NCI-H1417 treated with DMSO at 0.1 percent for 48 hours (cell line): Measurements from ENCODE around the gene IGF1R.

Source experiments
- DNase-seq: peaks from one replicate; lab custom pipeline; 2025; lab: John Stamatoyannopoulos, UW

The IGF1R gene

GRCh38 chr15:98776607-98777281, 128.4 kb downstream of the IGF1R start:
- DNase-seq, result no peak

DNA sequence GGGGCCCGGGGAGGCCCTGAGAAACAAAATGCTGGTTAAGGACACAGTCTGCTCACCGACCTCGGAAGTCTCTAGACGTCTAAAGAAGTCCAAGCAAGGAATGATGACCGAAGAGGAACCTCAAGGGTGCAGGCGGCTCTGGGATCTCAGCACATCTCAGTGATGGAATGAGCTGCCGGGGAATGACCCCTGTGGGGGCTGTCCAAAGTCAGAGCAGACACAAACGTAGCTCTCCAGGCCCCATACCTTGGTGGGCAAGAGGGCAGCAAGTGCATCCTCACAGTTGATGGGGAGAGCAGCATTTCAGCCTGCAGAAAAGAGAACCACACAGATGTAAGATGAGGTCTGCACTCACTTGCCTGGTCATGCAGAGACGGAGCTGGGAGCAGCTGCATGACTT, 129.1 kb downstream of the IGF1R start:
- no peak for DNase-seq

DNA sequence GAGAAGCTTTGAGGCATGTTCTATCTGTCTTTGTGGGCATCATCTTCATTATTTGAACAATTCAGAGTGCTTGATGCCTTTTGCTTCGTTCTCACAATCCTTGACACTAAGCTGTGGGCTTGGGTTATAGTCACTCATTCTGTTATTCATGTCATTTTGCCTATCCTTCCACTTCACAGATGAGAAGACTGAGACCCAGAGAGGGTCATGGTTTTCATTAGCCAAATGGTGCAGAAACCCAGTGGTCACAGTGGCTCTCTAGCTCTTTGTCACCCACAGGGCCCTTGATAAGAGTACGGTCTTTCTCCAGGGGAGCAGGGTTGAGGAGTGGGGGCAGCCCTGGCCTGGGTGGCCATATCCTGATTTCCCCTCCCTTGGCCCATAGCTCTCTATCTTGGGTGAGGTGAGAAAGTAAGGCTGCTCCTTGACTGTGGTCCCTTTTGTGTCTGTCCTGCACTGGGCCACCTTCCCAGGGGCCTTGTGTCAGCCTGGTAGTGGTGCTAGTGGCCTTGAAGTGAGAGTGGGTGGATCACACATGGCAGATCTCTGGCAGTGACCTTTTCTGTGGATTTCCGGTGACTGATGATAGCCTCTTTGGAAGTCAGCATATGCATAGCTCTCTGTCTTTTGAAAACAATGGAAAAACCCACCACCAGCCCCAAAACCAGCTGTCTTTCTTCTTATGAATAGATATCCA, 130.1 kb downstream of the IGF1R start:
- no peak for DNase-seq

DNA sequence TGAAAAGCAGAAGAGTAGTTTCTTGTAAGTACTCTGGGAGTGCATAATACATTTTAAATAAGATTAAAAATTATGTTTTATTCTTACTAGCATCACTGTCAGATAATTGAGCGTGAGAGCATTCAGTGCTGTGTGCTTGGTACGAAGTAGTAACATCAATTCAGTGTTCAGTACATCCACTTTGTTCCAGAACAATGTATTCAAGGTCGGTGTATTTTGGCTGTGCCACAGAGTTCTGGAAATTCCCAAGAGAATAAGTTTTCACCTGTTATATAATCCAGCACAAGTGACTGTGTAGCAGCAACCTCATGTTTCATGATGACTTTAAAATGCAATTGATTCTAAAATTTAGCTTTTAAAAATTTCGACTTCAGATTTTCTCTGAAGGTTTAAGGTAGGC, 130.6 kb downstream of the IGF1R start:
- DNase-seq, result no peak

- DNase-seq, result peak; percentile 46
Measured at GRCh38 chr15:98779463-98780071, 131.2 kb downstream of the IGF1R start.

DNA sequence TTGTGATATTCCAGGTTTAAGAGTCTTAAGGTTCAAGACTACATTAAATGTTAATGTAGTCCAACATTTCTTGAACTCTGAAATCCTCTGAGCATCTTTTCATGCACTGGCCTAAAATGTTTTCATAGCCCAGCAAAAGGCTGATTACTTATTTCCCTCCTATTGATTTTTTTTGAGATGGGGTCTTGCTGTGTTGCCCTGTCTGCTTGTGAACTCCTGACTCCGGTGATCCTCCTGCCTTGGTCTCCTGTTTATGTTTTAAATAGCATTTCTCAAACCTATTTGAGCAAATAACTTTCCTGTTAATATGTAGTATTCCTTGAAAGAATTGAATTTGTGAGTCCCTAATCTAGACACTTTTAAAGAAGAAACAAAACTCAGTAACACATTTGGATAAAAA, 133.5 kb downstream of the IGF1R start:
- DNase-seq, result no peak

GRCh38 chr15:98782801-98783200, 134.5 kb downstream of the IGF1R start:
- no peak for DNase-seq

- DNase-seq, result no peak
Measured at GRCh38 chr15:98785431-98785806, 137.1 kb downstream of the IGF1R start.

DNA sequence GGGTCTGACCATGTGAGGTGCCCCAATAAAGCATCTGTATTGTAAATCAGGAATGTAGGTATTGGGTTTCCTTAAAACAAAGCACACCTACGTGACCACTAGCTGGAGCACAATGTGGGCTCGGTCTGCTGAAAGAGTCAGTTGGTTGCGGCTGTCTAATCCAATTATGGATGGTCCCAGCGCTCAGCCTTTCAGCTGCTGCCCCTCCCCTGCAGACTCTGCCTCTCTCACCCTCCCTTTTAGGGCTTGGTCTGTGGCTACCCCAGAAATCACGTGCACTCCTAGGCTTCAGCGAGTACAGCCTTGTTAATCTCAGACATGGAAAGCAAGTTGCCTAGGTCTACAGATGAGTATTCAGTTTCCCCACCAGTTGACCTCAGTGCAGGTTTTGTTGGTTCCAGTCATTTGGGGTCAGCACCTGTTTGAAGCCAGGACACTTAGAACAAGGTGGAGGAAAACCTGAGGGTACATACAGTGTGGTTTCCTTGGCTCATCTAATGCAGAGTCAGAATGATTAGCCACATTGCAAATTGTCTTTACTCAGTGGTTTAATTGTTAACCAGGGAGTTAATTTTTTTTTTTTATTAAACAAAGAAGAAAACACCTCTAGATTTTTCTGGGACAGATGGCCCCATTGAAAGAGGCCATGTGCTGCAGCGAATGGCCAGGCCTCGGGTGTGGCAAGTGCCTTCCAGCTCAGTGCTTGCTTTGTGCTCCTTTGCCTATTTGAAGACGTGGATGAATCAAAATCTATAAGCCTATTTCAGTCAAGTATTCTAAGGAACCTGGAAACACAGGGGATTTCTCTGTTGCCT, 137.7 kb downstream of the IGF1R start:
- DNase-seq, result no peak

DNA sequence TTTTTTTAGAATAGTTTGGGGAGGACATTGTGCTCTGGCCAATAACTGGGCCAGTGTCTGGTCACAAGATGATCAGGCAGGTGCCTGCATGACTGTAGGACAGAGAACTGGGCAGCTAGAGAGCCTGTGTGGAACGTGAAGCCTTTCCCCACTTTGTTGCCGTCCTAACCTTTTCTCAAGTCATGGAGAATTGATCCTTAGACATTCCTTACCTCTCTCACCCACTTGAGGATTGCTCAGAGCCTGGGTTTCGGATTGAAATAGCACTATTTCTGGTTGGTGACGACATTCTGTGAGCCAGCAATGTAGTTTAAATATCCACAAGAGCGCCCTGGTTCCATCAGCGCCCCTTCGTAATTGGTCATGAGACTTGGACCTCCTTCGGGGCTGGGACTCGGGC, 138.4 kb downstream of the IGF1R start:
- no peak for DNase-seq

DNA sequence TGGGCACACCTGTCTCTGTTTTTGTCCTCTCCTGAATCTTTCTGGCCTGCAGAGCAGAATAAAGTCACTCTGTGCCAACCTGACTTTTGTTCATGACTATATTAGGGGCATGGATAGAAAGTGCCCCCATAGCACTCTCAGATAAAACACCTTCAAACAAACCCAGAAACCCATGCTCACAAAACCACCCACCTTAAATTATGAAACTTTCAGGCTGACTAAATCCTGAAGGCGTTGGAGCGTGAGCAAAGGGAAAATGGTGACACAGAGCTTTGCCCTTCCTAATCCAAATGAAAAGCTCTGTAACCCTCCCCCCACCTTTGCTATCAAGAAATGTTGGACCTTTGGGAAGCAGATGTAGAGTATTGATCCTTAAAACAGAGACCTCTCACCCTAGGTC, 138.9 kb downstream of the IGF1R start:
- no peak for DNase-seq

- no peak for DNase-seq
Measured at GRCh38 chr15:98787936-98788757, 139.8 kb downstream of the IGF1R start.

DNA sequence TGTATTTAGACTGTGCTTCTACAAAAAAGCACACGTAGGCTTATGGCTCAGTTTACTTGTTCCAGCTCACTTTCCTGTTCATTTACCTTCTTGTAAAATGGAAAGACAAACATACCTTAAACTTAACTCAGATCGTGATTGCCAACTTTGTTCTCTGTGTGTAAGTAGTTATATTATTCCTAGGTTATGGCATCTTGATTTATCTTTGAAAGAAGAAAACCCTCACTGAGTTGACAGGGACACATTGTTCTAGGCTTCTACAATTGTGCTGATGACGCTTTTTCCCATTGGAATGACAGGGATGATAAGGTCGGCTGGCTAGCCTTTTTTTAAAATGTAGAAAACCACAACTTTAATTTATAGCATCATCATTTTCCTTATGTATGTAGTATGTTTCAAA, 140.7 kb downstream of the IGF1R start:
- DNase-seq, result no peak

GRCh38 chr15:98790270-98790669, 141.9 kb downstream of the IGF1R start:
- DNase-seq, result no peak

- no peak for DNase-seq
Measured at GRCh38 chr15:98791046-98791701, 142.8 kb downstream of the IGF1R start.

DNA sequence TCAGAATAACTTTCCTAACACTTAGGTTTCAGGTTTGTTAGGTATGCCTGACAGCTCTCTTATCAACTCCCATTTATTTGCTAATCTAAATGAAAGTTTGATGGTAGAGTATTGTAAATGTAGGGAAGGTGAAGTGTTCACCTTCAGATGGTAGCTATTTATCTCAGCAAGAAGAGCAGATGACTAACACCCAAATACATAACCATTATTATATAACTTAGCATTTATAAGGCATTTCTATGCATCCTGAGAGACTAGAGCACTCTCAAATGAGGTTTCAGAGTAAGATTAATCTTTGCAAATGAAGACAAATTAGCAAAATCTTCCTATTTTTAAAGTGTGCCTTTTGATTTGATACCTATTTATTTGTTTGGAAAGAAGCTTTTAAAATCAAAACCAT, 143.8 kb downstream of the IGF1R start:
- DNase-seq, result no peak

GRCh38 chr15:98794211-98794610, 145.9 kb downstream of the IGF1R start:
- peak; percentile 45 for DNase-seq

GRCh38 chr15:98794748-98795147, 146.4 kb downstream of the IGF1R start:
- DNase-seq, result no peak

DNA sequence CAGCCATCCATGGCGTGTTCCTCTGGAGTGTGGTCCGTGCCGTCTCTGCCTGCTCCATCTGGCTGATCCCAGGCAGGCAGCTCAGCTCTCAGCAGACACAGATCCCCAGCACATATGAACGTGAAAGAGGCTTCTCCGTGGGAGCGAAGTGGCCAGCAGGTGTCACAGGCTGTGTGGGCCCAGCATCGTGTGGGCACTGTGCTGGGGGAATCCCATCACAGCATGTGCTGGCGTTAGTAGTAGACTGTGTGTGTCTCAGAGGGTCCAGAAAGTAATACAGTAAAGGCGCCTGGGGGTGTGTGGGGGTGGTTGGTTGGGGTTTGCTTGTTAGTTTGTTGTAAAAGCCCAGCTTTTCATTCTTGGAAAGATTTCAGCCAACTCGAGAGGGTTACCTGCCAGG, 147.6 kb downstream of the IGF1R start:
- DNase-seq, result no peak

DNA sequence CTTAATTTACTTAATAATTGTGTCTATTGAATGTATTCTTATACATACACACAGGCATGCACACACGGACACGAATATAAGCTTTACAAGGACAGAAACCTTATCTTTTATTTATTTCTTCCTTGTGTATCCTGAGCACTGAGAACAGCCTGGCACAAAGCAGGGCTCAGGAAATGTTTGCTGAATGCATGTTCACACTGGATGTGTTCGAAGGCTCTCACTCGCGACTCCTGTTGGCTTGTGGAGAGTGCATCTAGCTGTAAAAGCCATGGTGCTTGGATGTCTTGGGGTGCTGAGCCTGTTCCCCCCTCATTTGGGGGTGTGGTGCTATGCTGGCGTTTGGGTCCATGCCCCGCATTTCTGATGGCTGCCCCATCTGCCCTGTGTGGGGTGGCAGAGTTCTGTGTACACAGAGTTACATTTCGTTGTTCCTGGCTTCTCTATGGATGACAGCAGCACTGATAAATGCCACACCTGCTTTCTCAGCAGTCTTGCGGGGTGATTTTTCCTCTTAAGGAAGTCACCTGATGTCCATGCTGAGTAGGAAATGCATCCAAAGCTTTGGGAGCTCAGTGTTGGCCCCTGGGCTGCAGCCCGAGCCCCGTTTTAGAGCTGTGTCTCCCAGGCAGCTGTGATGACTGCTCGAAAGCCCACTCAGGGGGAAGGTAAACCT, 148.5 kb downstream of the IGF1R start:
- no peak for DNase-seq
